ENCODE measurements around the gene TDP1.

- TF ChIP-seq CTCF (conservative IDR thresholded peaks at IDR 0.05; ENCODE audit: low read depth in 2 of 2), result no peak
- no peak for TF ChIP-seq EZH2 (IDR thresholded peaks at IDR 0.05; ENCODE audit: low read depth, unreplicated experiment)
- no peak for TF ChIP-seq POLR2AphosphoS5 (IDR thresholded peaks at IDR 0.05; ENCODE audit: low read depth)
- TF ChIP-seq EZH2phosphoT487 (IDR thresholded peaks at IDR 0.05; ENCODE audit: unreplicated experiment), result no peak
- TF ChIP-seq ZNF462 (CRISPR knock-in tag; IDR thresholded peaks at IDR 0.05), result no peak
- no peak for TF ChIP-seq CREB1 (CRISPR knock-in tag; IDR thresholded peaks at IDR 0.05; ENCODE audit: low read depth)
- TF ChIP-seq STAT1 (IDR thresholded peaks at IDR 0.05; ENCODE audit: unreplicated experiment), result no peak
- no peak for TF ChIP-seq JUNB (IDR thresholded peaks at IDR 0.05; ENCODE audit: unreplicated experiment)
These were observed 29.0 kb upstream of the TDP1 start for GRCh38 chr14:89926694-89927093.
